SK-N-MC (cell line): ENCODE measurements around the gene HMCES.

Source experiments
- EZH2 ChIP-seq: fragments of 200-600 bp; sonication (generic); IDR thresholded peaks from one replicate; pipeline ENCODE4 v1.6.1; 2017; ENCODE audit warnings: antibody characterized with exemption
- POLR2AphosphoS5 ChIP-seq: IDR thresholded peaks from 2 replicates; pipeline ENCODE4 v1.6.1; 2012; ENCODE audit warnings: mild to moderate bottlenecking, low read depth, low read length, borderline replicate concordance

- no peak for TF ChIP-seq POLR2AphosphoS5
- no peak for TF ChIP-seq EZH2
Observed at GRCh38 chr3:129259612-129260477, 18.8 kb upstream of the HMCES start.
